ENCODE data around the gene SLC19A1.

DNA sequence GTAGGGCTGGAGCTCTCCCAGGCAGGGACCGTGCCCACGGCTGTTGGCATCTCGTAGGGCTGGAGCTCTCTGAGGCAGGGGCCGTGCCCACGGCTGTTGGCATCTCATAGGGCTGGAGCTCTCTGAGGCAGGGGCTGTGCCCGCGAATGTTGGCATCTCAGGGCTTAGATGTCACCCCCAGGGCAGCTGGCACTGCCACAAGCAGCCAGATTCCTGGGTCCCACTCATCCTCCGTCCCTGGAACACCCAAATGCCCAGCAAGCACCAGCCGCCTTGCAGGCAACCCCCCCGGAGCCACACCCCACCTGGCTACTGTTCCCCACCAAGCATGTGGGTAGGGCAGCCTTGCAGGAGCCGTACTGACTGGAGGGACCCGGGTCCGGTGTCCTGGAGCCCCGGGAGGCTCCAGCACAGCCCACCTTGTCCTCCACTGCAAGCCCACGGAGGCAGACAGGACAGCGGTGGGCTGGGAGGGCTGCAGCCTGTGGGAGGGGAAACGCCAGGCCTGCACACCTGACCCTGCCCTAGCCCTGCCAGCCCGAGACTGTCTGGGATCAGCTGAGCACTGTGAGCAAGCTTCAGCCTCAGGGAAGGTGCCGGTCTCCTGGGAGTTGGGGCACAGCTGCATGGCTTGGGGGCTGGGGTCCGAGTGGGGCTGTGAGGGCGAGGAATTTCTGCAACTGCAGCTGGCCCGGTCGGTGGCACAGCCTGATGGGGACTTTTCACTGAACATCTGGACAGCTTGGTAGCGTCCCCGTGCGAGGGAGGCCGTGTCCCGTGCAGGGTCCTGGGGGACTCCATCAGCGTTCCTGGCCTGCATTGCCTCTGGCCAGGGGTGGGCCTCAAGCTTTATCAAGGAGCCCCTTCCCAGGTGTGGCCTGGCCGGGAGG, 83.7 kb downstream of the SLC19A1 start:
- TF ChIP-seq POLR2A (IDR thresholded peaks at IDR 0.05): no peak
- TF ChIP-seq, protein P1, sequence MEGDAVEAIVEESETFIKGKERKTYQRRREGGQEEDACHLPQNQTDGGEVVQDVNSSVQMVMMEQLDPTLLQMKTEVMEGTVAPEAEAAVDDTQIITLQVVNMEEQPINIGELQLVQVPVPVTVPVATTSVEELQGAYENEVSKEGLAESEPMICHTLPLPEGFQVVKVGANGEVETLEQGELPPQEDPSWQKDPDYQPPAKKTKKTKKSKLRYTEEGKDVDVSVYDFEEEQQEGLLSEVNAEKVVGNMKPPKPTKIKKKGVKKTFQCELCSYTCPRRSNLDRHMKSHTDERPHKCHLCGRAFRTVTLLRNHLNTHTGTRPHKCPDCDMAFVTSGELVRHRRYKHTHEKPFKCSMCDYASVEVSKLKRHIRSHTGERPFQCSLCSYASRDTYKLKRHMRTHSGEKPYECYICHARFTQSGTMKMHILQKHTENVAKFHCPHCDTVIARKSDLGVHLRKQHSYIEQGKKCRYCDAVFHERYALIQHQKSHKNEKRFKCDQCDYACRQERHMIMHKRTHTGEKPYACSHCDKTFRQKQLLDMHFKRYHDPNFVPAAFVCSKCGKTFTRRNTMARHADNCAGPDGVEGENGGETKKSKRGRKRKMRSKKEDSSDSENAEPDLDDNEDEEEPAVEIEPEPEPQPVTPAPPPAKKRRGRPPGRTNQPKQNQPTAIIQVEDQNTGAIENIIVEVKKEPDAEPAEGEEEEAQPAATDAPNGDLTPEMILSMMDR (IDR thresholded peaks at IDR 0.05): no peak

All from prostate gland (tissue), 2 donors.